Activated naive CD8-positive, alpha-beta T cell (primary cell): ENCODE results near the gene BUD13.

ENCODE experiments used
- H3K27ac Mint-ChIP-seq: one replicate; pipeline ENCODE4 v1.8.0; 2021; ENCODE audit warnings: mixed read lengths
- H3K27me3 Mint-ChIP-seq: one replicate; pipeline ENCODE4 v1.8.0; 2021; ENCODE audit warnings: mixed read lengths
- H3K36me3 Mint-ChIP-seq: one replicate; pipeline ENCODE4 v1.8.0; 2021; ENCODE audit warnings: mixed read lengths
- H3K4me1 Mint-ChIP-seq: one replicate; pipeline ENCODE4 v1.8.0; 2021; ENCODE audit warnings: low read depth, mixed read lengths
- H3K4me3 Mint-ChIP-seq: one replicate; pipeline ENCODE4 v1.8.0; 2021; ENCODE audit warnings: mild to moderate bottlenecking, mixed read lengths
- H3K9me3 Mint-ChIP-seq: one replicate; pipeline ENCODE4 v1.8.0; 2021; ENCODE audit warnings: low read depth, mixed read lengths

BUD13 gene

GRCh38 chr11:116738975-116739374, 33.8 kb downstream of the BUD13 start:
- Mint-ChIP-seq H3K27ac (no peak overlapping the region), H3K4me3 (no peak overlapping the region), H3K36me3 (no peaks in the 10 kb centered on the region), H3K9me3 (no peaks in the 10 kb centered on the region), H3K4me1 (peaks cover 6% of the 10 kb centered on the region), H3K27me3 (no peaks in the 10 kb centered on the region)

- no peaks in the 10 kb centered on the region for H3K36me3 Mint-ChIP-seq
- H3K4me1 Mint-ChIP-seq: peaks cover 9% of the 10 kb centered on the region
- H3K4me3 Mint-ChIP-seq: no peak overlapping the region
- no peak overlapping the region for H3K27ac Mint-ChIP-seq
- no peaks in the 10 kb centered on the region for H3K27me3 Mint-ChIP-seq
- no peaks in the 10 kb centered on the region for H3K9me3 Mint-ChIP-seq
Measured at GRCh38 chr11:116736763-116737162, 36.0 kb downstream of the BUD13 start.

GRCh38 chr11:116733969-116734508, 38.7 kb downstream of the BUD13 start:
- Mint-ChIP-seq H3K4me3 (no peak overlapping the region), H3K27me3 (no peaks in the 10 kb centered on the region), H3K9me3 (no peaks in the 10 kb centered on the region), H3K4me1 (peaks cover 8% of the 10 kb centered on the region), H3K36me3 (no peaks in the 10 kb centered on the region), H3K27ac (no peak overlapping the region)

DNA sequence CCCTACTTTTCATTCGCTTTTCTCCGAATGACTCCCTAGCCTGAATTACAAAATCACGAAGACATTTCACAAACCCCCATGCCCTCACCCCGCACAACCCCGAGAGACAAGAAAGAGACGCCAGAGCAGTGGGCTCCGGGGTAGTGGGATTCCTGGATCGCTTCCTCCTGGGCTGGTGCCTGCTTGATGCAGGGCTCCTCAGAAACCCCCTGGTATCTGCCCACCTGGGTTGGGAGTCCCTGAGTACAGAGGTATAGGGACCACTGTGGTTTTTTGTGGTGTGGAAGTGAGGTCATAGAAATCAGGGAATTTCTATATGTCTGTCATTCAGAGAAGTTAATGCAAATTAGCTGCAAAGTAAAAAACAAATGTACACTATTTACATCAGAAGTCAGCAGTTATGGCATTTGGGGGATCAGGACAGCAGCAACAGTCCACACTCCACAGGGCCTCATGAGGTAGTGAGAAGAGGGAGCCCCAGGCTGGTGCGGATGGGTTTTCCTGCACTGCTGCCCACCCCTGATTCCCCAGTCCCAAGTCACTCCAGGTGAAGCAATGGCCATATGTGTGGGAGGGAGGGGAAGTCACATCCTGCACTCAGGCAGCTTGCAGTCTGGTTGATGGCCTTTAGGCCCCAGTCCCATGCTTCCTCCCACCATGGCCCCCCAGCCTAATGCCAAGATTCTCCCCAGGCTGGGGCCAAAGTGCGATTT, 39.6 kb downstream of the BUD13 start:
- no peak overlapping the region for H3K27ac Mint-ChIP-seq
- no peaks in the 10 kb centered on the region for H3K36me3 Mint-ChIP-seq
- no peaks in the 10 kb centered on the region for H3K27me3 Mint-ChIP-seq
- H3K4me3 Mint-ChIP-seq: no peak overlapping the region
- H3K9me3 Mint-ChIP-seq: no peaks in the 10 kb centered on the region
- H3K4me1 Mint-ChIP-seq: peaks cover 8% of the 10 kb centered on the region

- H3K9me3 Mint-ChIP-seq: no peaks in the 10 kb centered on the region
- H3K4me1 Mint-ChIP-seq: peaks cover 8% of the 10 kb centered on the region
- no peak overlapping the region for H3K4me3 Mint-ChIP-seq
Measured at GRCh38 chr11:116732271-116733042, 40.3 kb downstream of the BUD13 start.

GRCh38 chr11:116731821-116732220, 41.0 kb downstream of the BUD13 start:
- Mint-ChIP-seq H3K36me3 (no peaks in the 10 kb centered on the region), H3K27me3 (no peaks in the 10 kb centered on the region), H3K4me1 (peaks cover 8% of the 10 kb centered on the region), H3K4me3 (no peak overlapping the region), H3K9me3 (no peaks in the 10 kb centered on the region), H3K27ac (no peak overlapping the region)

More at GRCh38 chr11:116732271-116733042, 40.3 kb downstream of the BUD13 start:
- Mint-ChIP-seq H3K27ac (no peak overlapping the region), H3K36me3 (no peaks in the 10 kb centered on the region), H3K27me3 (no peaks in the 10 kb centered on the region)

DNA sequence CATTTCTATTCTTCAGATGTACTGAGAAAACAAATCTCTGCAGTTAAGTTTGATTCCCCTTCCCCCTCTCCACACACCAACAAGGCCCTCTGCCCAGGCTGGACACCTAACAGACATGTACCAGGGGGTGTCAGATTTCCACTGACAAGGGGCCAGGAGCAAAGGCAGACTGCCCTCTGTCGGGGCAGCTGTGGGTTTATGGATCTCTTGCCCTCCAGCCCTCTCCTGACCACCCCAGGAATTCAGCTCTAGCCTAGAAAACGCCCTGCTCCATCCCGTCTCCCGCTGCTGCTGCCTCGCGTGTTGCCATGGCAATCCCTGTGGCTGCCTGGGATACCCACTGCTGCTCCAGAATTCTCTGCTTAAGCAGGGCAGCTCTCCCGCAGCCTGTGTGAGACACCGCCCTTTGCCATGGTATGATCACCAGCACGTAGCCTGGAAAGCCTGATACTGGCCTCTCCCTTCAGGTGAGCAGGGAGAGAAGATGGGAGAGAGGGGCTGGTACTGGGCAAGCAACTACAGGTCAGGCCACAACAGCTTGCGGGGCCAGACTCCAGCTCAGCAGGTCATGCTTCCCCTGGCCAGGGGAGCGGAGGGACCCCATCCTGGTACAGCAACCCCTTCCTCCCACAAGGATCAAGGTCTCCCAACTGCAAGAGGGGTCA, 41.6 kb downstream of the BUD13 start:
- peaks cover 2% of the 10 kb centered on the region for H3K27me3 Mint-ChIP-seq
- H3K9me3 Mint-ChIP-seq: no peaks in the 10 kb centered on the region
- H3K36me3 Mint-ChIP-seq: no peaks in the 10 kb centered on the region
- no peak overlapping the region for H3K27ac Mint-ChIP-seq
- peaks cover 8% of the 10 kb centered on the region for H3K4me1 Mint-ChIP-seq
- H3K4me3 Mint-ChIP-seq: no peak overlapping the region

- no peaks in the 10 kb centered on the region for H3K9me3 Mint-ChIP-seq
- peaks cover 3% of the 10 kb centered on the region for H3K27me3 Mint-ChIP-seq
- H3K27ac Mint-ChIP-seq: no peak overlapping the region
- H3K4me1 Mint-ChIP-seq: peaks cover 8% of the 10 kb centered on the region
- H3K4me3 Mint-ChIP-seq: no peak overlapping the region
- no peaks in the 10 kb centered on the region for H3K36me3 Mint-ChIP-seq
Measured at GRCh38 chr11:116730601-116731000, 42.2 kb downstream of the BUD13 start.

DNA sequence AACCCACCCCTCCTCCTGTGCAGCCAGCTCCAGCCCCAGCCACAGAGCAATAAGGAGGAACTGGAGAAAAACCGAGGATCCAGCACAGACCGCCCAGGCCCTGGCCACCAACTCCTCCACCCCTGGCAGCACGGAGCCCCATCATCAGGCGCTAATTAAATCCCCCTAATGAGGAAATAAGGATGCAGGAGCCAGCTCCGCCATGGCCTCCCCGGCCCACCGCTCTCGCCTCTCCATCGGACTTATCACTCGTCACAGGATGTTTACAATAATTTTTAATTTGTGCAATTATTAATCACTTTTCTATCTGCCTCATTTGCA, 42.6 kb downstream of the BUD13 start:
- Mint-ChIP-seq H3K27ac (no peak overlapping the region), H3K27me3 (peaks cover 3% of the 10 kb centered on the region), H3K4me3 (no peak overlapping the region), H3K36me3 (no peaks in the 10 kb centered on the region), H3K9me3 (no peaks in the 10 kb centered on the region), H3K4me1 (peaks cover 8% of the 10 kb centered on the region)

DNA sequence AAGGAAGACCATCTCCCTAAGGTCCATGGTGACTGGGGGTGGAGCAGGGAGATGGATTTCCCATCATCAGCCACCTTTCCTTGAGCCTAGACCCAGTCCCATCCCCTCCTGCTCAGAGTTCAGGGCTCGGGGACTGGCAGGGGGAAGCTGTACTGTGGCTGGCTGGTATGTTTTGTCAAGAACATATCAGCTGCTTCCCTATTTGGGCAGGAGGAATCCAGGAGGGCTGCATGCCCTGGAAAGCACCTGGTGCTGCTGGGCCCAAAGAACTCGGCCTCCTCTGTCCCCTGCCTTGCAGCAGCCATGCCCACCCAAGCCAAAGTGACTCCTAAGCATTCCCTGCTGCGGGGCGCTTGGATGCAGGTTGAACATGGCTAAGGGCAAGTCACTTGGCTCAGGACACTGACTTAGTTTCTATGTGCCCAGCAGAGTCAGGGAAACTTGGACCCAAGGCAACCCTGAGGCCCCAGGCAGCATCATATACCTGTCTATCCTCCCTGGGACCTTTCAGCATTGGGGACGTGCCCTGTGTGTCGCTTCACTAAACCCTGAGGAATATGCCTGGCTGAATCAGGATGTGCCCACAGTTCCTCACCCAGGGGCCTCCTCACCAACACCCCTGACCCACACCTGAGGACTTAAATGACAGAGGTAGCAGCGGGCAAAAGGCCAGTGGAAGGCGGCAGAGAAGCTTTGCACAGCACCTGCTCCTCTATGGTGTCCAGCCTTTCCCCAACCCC, 43.1 kb downstream of the BUD13 start:
- Mint-ChIP-seq H3K27me3 (peaks cover 3% of the 10 kb centered on the region), H3K4me1 (peaks cover 8% of the 10 kb centered on the region), H3K9me3 (no peaks in the 10 kb centered on the region), H3K4me3 (no peak overlapping the region), H3K27ac (no peak overlapping the region), H3K36me3 (no peaks in the 10 kb centered on the region)

- Mint-ChIP-seq H3K4me3 (no peak overlapping the region), H3K9me3 (no peaks in the 10 kb centered on the region), H3K27ac (no peak overlapping the region), H3K36me3 (no peaks in the 10 kb centered on the region), H3K27me3 (peaks cover 3% of the 10 kb centered on the region), H3K4me1 (peaks cover 6% of the 10 kb centered on the region)
Measured at GRCh38 chr11:116727990-116728389, 44.8 kb downstream of the BUD13 start.

DNA sequence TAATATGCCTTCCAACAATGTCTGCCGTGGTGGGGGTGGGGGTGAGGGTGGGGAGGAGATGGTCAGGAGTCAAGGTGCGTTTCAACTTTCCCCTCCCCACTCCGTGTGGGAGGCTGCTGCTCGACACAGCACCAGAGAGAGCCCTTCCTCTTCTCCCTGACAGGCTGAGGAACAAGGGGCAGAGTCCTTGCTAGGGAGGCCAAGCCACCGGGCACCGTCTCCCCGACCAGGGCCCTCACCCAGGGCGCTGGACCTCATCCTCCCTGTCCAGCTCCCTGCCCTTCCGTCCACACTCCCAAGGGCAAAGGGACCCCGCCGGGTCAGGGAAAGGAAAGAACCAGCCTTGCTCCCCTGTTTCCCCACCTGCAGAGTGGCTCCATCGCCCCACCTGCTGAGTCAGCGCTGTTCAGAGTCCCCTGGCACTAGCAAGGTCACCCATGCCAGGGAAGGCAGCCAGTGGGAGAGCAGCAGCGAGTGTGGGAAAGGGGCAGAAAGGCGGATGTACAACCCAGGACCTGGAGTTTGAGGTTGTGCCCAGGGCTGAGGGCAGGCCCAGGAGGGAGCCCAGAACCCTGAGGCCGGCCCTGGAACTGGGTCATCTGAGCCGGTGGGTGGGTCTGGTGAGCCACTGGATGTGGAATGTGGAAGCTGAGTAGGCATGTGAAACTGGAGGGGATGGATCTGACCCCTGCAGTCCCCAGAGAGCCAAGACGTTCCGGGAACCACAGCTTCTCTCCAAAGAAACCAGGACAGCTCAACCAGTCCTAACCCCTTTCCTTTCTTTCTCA, 47.2 kb downstream of the BUD13 start:
- Mint-ChIP-seq H3K27me3 (peaks cover 3% of the 10 kb centered on the region), H3K4me3 (no peak overlapping the region), H3K27ac (no peak overlapping the region), H3K36me3 (no peaks in the 10 kb centered on the region), H3K4me1 (no peaks in the 10 kb centered on the region), H3K9me3 (no peaks in the 10 kb centered on the region)

- Mint-ChIP-seq H3K36me3 (no peaks in the 10 kb centered on the region), H3K27me3 (peaks cover 3% of the 10 kb centered on the region), H3K4me3 (no peak overlapping the region), H3K27ac (no peak overlapping the region), H3K4me1 (no peaks in the 10 kb centered on the region), H3K9me3 (no peaks in the 10 kb centered on the region)
Measured at GRCh38 chr11:116724813-116725212, 48.0 kb downstream of the BUD13 start.

- Mint-ChIP-seq H3K36me3 (no peaks in the 10 kb centered on the region), H3K27me3 (peaks cover 3% of the 10 kb centered on the region), H3K27ac (no peak overlapping the region), H3K9me3 (no peaks in the 10 kb centered on the region), H3K4me3 (no peak overlapping the region), H3K4me1 (no peaks in the 10 kb centered on the region)
Measured at GRCh38 chr11:116723511-116723910, 49.3 kb downstream of the BUD13 start.
